HG03060 (cell line): ENCODE results near the gene LINGO3.
"Not testable (repeated sequence)": the region's sequence is repeated elsewhere in the genome, so short reads cannot be mapped to it uniquely, and the experiment has no call there.

Source experiments
- ATAC-seq: cut with Tn5 transposase; IDR thresholded peaks from one replicate; pipeline ENCODE4 v1.9.1; 2021; ENCODE audit warnings: low read depth, moderate number of reproducible peaks; ENCODE audit not compliant: unreplicated experiment

LINGO3 gene

GRCh38 chr19:2283835-2284507 is 24.0 kb downstream of the LINGO3 start:
- no peak for ATAC-seq

- no peak for ATAC-seq
These were observed 25.1 kb downstream of the LINGO3 start for GRCh38 chr19:2282862-2283237.

GRCh38 chr19:2282062-2282861 is 25.7 kb downstream of the LINGO3 start, which contains the start of gene PEAK3:
TSS of gene PEAK3 (minus strand) at chr19:2282175. CDS start at chr19:2280931, 1,244 bp downstream.
- ATAC-seq, result no peak

GRCh38 chr19:2281265-2282061 is 26.5 kb downstream of the LINGO3 start:
- not testable (repeated sequence) for ATAC-seq

GRCh38 chr19:2280633-2281264 is 27.2 kb downstream of the LINGO3 start:
- no peak for ATAC-seq

- ATAC-seq, result no peak
These were observed 29.3 kb downstream of the LINGO3 start for GRCh38 chr19:2278459-2279158.

GRCh38 chr19:2277138-2277537 is 30.8 kb downstream of the LINGO3 start:
- ATAC-seq, result no peak

GRCh38 chr19:2276429-2276986 is 31.4 kb downstream of the LINGO3 start:
- ATAC-seq, result no peak

GRCh38 chr19:2275588-2276428 is 32.1 kb downstream of the LINGO3 start:
- no peak for ATAC-seq

- ATAC-seq, result no peak
These were observed 32.9 kb downstream of the LINGO3 start for GRCh38 chr19:2274931-2275535.

GRCh38 chr19:2274185-2274711 is 33.7 kb downstream of the LINGO3 start:
- ATAC-seq, result no peak

- no peak for ATAC-seq
These were observed 34.4 kb downstream of the LINGO3 start for GRCh38 chr19:2273356-2274184.

GRCh38 chr19:2271234-2272103 is 36.5 kb downstream of the LINGO3 start:
- ATAC-seq, result no peak

- ATAC-seq, result no peak
These were observed 37.3 kb downstream of the LINGO3 start for GRCh38 chr19:2270423-2271233.

GRCh38 chr19:2270157-2270422 is 37.9 kb downstream of the LINGO3 start:
- no peak for ATAC-seq
